ENCODE results near the gene TBC1D22A. TPM values are rescaled to one million over a fixed set of nuclear protein-coding genes. Genes with fewer than 3 reads are reported as not detected.

Gene TBC1D22A
- total RNA-seq, 2 donors from 2014 or later, result 21.0 to 27.9 TPM

DNA sequence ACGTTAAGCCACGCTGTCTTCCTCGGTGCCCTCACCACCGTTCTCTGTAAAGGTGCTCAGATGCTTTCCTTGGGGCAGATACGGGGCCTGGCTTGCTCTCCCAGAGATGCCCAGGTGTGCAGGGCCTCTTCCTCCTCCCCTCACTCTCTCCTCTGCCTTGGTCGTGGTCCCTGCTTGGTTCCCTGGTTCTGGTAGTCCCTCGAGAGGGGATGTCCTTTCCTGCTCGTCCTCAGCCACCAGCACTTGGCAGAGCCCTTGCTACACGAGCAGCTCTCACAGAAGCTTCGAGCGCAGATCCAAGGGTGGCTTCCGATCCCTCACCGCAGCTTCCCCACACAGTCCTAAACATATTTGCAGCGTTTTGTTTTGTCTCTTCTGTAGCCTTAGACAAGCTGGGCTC lies 298.8 kb downstream of the TBC1D22A start:
- no peak overlapping the region for H3K27ac Mint-ChIP-seq
- no peaks in the 10 kb centered on the region for H3K9me3 Mint-ChIP-seq
- Histone ChIP-seq H3K27ac (ENCODE audit: low read depth, low read length) (no peak overlapping the region), H3K9ac (ENCODE audit: extremely low read depth, low read length, poor library complexity, severe bottlenecking) (no peak overlapping the region), H3K36me3 (ENCODE audit: control insufficient read depth, insufficient read depth, low read length) (no peaks in the 10 kb centered on the region), H3K4me1 (ENCODE audit: control insufficient read depth, insufficient read depth, low read length) (no peaks in the 10 kb centered on the region), H3K27me3 (ENCODE audit: control insufficient read depth, insufficient read depth, low read length, poor library complexity, severe bottlenecking) (no peaks in the 10 kb centered on the region), H3K4me3 (ENCODE audit: low read length) (no peak overlapping the region), H3K9me3 (ENCODE audit: control insufficient read depth, low read length) (no peaks in the 10 kb centered on the region)
- peaks cover 38% of the 10 kb centered on the region for H3K36me3 Mint-ChIP-seq (ENCODE audit: low read depth)
- H3K4me3 Mint-ChIP-seq, result no peak overlapping the region
- WGBS, 2 experiments (ENCODE audit: insufficient coverage in 1 of 2, insufficient read length in 1 of 2), result 92 to 95% methylated on average over 12 to 14 of the region's 14 CpGs
- no peak for DNase-seq
- H3K27me3 Mint-ChIP-seq (ENCODE audit: insufficient read depth), result no peaks in the 10 kb centered on the region
- no peaks in the 10 kb centered on the region for H3K4me1 Mint-ChIP-seq
- TF ChIP-seq, protein P1, sequence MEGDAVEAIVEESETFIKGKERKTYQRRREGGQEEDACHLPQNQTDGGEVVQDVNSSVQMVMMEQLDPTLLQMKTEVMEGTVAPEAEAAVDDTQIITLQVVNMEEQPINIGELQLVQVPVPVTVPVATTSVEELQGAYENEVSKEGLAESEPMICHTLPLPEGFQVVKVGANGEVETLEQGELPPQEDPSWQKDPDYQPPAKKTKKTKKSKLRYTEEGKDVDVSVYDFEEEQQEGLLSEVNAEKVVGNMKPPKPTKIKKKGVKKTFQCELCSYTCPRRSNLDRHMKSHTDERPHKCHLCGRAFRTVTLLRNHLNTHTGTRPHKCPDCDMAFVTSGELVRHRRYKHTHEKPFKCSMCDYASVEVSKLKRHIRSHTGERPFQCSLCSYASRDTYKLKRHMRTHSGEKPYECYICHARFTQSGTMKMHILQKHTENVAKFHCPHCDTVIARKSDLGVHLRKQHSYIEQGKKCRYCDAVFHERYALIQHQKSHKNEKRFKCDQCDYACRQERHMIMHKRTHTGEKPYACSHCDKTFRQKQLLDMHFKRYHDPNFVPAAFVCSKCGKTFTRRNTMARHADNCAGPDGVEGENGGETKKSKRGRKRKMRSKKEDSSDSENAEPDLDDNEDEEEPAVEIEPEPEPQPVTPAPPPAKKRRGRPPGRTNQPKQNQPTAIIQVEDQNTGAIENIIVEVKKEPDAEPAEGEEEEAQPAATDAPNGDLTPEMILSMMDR (conservative IDR thresholded peaks at IDR 0.05), result no peak

- Mint-ChIP-seq H3K27ac (no peak overlapping the region), H3K27me3 (ENCODE audit: insufficient read depth) (no peaks in the 10 kb centered on the region), H3K36me3 (ENCODE audit: low read depth) (peaks cover 38% of the 10 kb centered on the region), H3K9me3 (no peaks in the 10 kb centered on the region), H3K4me1 (no peaks in the 10 kb centered on the region), H3K4me3 (no peak overlapping the region)
- H3K36me3 ChIP-seq (ENCODE audit: control insufficient read depth, insufficient read depth, low read length), result no peaks in the 10 kb centered on the region
- H3K4me3 ChIP-seq (ENCODE audit: low read length), result no peak overlapping the region
- H3K9me3 ChIP-seq (ENCODE audit: control insufficient read depth, low read length), result no peaks in the 10 kb centered on the region
- H3K4me1 ChIP-seq (ENCODE audit: control insufficient read depth, insufficient read depth, low read length), result no peaks in the 10 kb centered on the region
- DNase-seq, result no peak
- 94 to 100% methylated on average over 8 to 10 of the region's 10 CpGs for WGBS, 2 experiments (ENCODE audit: insufficient coverage in 1 of 2, insufficient read length in 1 of 2)
- H3K27ac ChIP-seq (ENCODE audit: low read depth, low read length), result no peak overlapping the region
- no peak overlapping the region for H3K9ac ChIP-seq (ENCODE audit: extremely low read depth, low read length, poor library complexity, severe bottlenecking)
- no peaks in the 10 kb centered on the region for H3K27me3 ChIP-seq (ENCODE audit: control insufficient read depth, insufficient read depth, low read length, poor library complexity, severe bottlenecking)
- TF ChIP-seq, protein P1 (conservative IDR thresholded peaks at IDR 0.05), result no peak
These were observed 299.7 kb downstream of the TBC1D22A start for GRCh38 chr22:47062126-47062525.

- peak; percentile 33 for DNase-seq
These were observed 300.6 kb downstream of the TBC1D22A start for GRCh38 chr22:47063071-47063509.

More at GRCh38 chr22:47063071-47063509, 300.6 kb downstream of the TBC1D22A start:
- no peaks in the 10 kb centered on the region for H3K4me1 ChIP-seq (ENCODE audit: control insufficient read depth, insufficient read depth, low read length)
- Mint-ChIP-seq H3K27me3 (ENCODE audit: insufficient read depth) (no peaks in the 10 kb centered on the region), H3K4me3 (no peak overlapping the region), H3K27ac (peak overlapping the region; percentile 39), H3K4me1 (no peaks in the 10 kb centered on the region), H3K36me3 (ENCODE audit: low read depth) (peaks cover 38% of the 10 kb centered on the region), H3K9me3 (no peaks in the 10 kb centered on the region)
- no peaks in the 10 kb centered on the region for H3K27me3 ChIP-seq (ENCODE audit: control insufficient read depth, insufficient read depth, low read length, poor library complexity, severe bottlenecking)
- H3K36me3 ChIP-seq (ENCODE audit: control insufficient read depth, insufficient read depth, low read length), result no peaks in the 10 kb centered on the region
- no peaks in the 10 kb centered on the region for H3K9me3 ChIP-seq (ENCODE audit: control insufficient read depth, low read length)
- WGBS, 2 experiments (ENCODE audit: insufficient coverage in 1 of 2, insufficient read length in 1 of 2), result 91 to 97% methylated on average over 5 to 14 of the region's 14 CpGs
- no peak overlapping the region for H3K9ac ChIP-seq (ENCODE audit: extremely low read depth, low read length, poor library complexity, severe bottlenecking)
- no peak overlapping the region for H3K27ac ChIP-seq (ENCODE audit: low read depth, low read length)
- no peak overlapping the region for H3K4me3 ChIP-seq (ENCODE audit: low read length)
- TF ChIP-seq, protein P1 (conservative IDR thresholded peaks at IDR 0.05), result no peak

Data from endodermal cell (in vitro differentiated cells).